Measurements from ENCODE around the gene LRBA.
"Not testable (repeated sequence)": the region's sequence is repeated elsewhere in the genome, so short reads cannot be mapped to it uniquely, and the experiment has no call there.

LRBA gene

GRCh38 chr4:150541681-150542080, 473.4 kb downstream of the LRBA start:
- TF ChIP-seq CTCF (IDR thresholded peaks at IDR 0.05; ENCODE audit: low read length, missing control alignments) = no peak
- DNase-seq (ENCODE audit: low read depth) = no peak
- H3K4me3 ChIP-seq (replicated peaks; ENCODE audit: low read depth, low read length) = no peak overlapping the region

GRCh38 chr4:150540959-150541360, 474.1 kb downstream of the LRBA start:
- H3K4me3 ChIP-seq (replicated peaks; ENCODE audit: low read depth, low read length) = no peak overlapping the region
- TF ChIP-seq CTCF (IDR thresholded peaks at IDR 0.05; ENCODE audit: low read length, missing control alignments) = no peak
- no peak for DNase-seq (ENCODE audit: low read depth)

GRCh38 chr4:150540536-150540935, 474.5 kb downstream of the LRBA start:
- no peak for TF ChIP-seq CTCF (IDR thresholded peaks at IDR 0.05; ENCODE audit: low read length, missing control alignments)

GRCh38 chr4:150537911-150538310, 477.2 kb downstream of the LRBA start:
- not testable (repeated sequence) for DNase-seq (ENCODE audit: low read depth); H3K4me3 ChIP-seq (replicated peaks; ENCODE audit: low read depth, low read length)

More at GRCh38 chr4:150540536-150540935, 474.5 kb downstream of the LRBA start:
- no peak for DNase-seq (ENCODE audit: low read depth)
- no peak overlapping the region for H3K4me3 ChIP-seq (replicated peaks; ENCODE audit: low read depth, low read length)

- no peak for DNase-seq (ENCODE audit: low read depth)
- no peak overlapping the region for H3K4me3 ChIP-seq (replicated peaks; ENCODE audit: low read depth, low read length)
- TF ChIP-seq CTCF (IDR thresholded peaks at IDR 0.05; ENCODE audit: low read length, missing control alignments) = no peak
Observed at GRCh38 chr4:150534818-150535217, 480.3 kb downstream of the LRBA start.

GRCh38 chr4:150533673-150534072, 481.4 kb downstream of the LRBA start:
- no peak overlapping the region for H3K4me3 ChIP-seq (replicated peaks; ENCODE audit: low read depth, low read length)
- DNase-seq (ENCODE audit: low read depth) = no peak
- TF ChIP-seq CTCF (IDR thresholded peaks at IDR 0.05; ENCODE audit: low read length, missing control alignments) = no peak

GRCh38 chr4:150525321-150525868, 489.7 kb downstream of the LRBA start:
- no peak for DNase-seq (ENCODE audit: low read depth)
- TF ChIP-seq CTCF (IDR thresholded peaks at IDR 0.05; ENCODE audit: low read length, missing control alignments) = no peak
- no peak overlapping the region for H3K4me3 ChIP-seq (replicated peaks; ENCODE audit: low read depth, low read length)

All from fibroblast of pulmonary artery (primary cell).